ENCODE measurements around the gene ASPHD2.

ASPHD2 gene

GRCh38 chr22:26479792-26480610 lies 50.9 kb downstream of the ASPHD2 start:
- H3K9me3 ChIP-seq (ENCODE audit: control extremely low read depth in 1 of 5, control insufficient read depth in 4 of 5, insufficient read depth in 2 of 5, low read depth in 1 of 5, low read length in 4 of 5) = no peaks in the 10 kb centered on the region
- H3K27ac ChIP-seq (ENCODE audit: insufficient read depth in 1 of 2, low read depth in 1 of 2, low read length in 2 of 2, poor library complexity in 1 of 2, severe bottlenecking in 2 of 2) = peak overlapping the region; percentile 59 to 87
- peak overlapping the region in 6 of 7 experiments; percentile 39 to 75 (median 58) for H3K4me3 ChIP-seq (ENCODE audit: control insufficient read depth in 1 of 7, extremely low read depth in 1 of 7, insufficient read depth in 4 of 7, low read depth in 2 of 7, low read length in 6 of 7)
- peak; percentile 39 to 79 (median 64) for DNase-seq
- POLR2A ChIA-PET = interaction anchor here (0.8 kb wide), 1 partner anchor 117 kb away, joined by 3 read pairs; no protein-coding TSS in a partner anchor
- no peaks in the 10 kb centered on the region for H3K27me3 ChIP-seq (replicated peaks in 2 of 5; ENCODE audit: control insufficient read depth in 4 of 5, insufficient read depth in 5 of 5, low read length in 4 of 5)
- WGBS (ENCODE audit: insufficient coverage) = 52% methylated on average over 8 of the region's 12 CpGs
- peaks cover 0 to 30% (median 13%) of the 10 kb centered on the region in 4 experiments for H3K36me3 ChIP-seq (ENCODE audit: control insufficient read depth in 4 of 4, insufficient read depth in 4 of 4, low read length in 3 of 4)
- peaks cover 46 to 78% (median 71%) of the 10 kb centered on the region in 4 experiments for H3K4me1 ChIP-seq (ENCODE audit: control extremely low read depth in 1 of 4, control insufficient read depth in 4 of 4, insufficient read depth in 4 of 4, low read length in 3 of 4)
- CTCF ChIA-PET = interaction anchor here (0.7 to 1.6 kb wide), 7 partner anchors 14 to 161 kb away, joined by 3 to 7 read pairs (median 3); no protein-coding TSS in a partner anchor

GRCh38 chr22:26480611-26480932 lies 51.5 kb downstream of the ASPHD2 start:
- no peak for DNase-seq
- CTCF ChIA-PET = interaction anchor here (1.3 kb wide), 1 partner anchor 116 kb away, joined by 3 read pairs; no protein-coding TSS in a partner anchor
- no CpG with 5 or more reads among the region's 2 CpGs for WGBS (ENCODE audit: insufficient coverage)
- Histone ChIP-seq H3K9me3 (ENCODE audit: control extremely low read depth in 1 of 5, control insufficient read depth in 4 of 5, insufficient read depth in 2 of 5, low read depth in 1 of 5, low read length in 4 of 5) (no peaks in the 10 kb centered on the region), H3K4me1 (ENCODE audit: control extremely low read depth in 1 of 4, control insufficient read depth in 4 of 4, insufficient read depth in 4 of 4, low read length in 3 of 4) (peaks cover 48 to 84% (median 72%) of the 10 kb centered on the region in 4 experiments), H3K27me3 (replicated peaks in 2 of 5; ENCODE audit: control insufficient read depth in 4 of 5, insufficient read depth in 5 of 5, low read length in 4 of 5) (no peaks in the 10 kb centered on the region), H3K27ac (ENCODE audit: insufficient read depth in 1 of 2, low read depth in 1 of 2, low read length in 2 of 2, poor library complexity in 1 of 2, severe bottlenecking in 2 of 2) (peak overlapping the region; percentile 59 to 87), H3K36me3 (ENCODE audit: control insufficient read depth in 4 of 4, insufficient read depth in 4 of 4, low read length in 3 of 4) (peaks cover 0 to 29% (median 11%) of the 10 kb centered on the region in 4 experiments), H3K4me3 (ENCODE audit: control insufficient read depth in 1 of 7, extremely low read depth in 1 of 7, insufficient read depth in 4 of 7, low read depth in 2 of 7, low read length in 6 of 7) (peak overlapping the region in 5 of 7 experiments; percentile 15 to 75 (median 56))
- POLR2A ChIA-PET = no interaction called here

- peaks cover 0 to 30% (median 8%) of the 10 kb centered on the region in 4 experiments for H3K36me3 ChIP-seq (ENCODE audit: control insufficient read depth in 4 of 4, insufficient read depth in 4 of 4, low read length in 3 of 4)
- DNase-seq = no peak
- peak overlapping the region; percentile 59 to 87 for H3K27ac ChIP-seq (ENCODE audit: insufficient read depth in 1 of 2, low read depth in 1 of 2, low read length in 2 of 2, poor library complexity in 1 of 2, severe bottlenecking in 2 of 2)
- ChIA-PET POLR2A (no interaction called here), CTCF (interaction anchor here (0.6 to 1.8 kb wide), 4 partner anchors 20 to 183 kb away, joined by 3 to 7 read pairs (median 4); no protein-coding TSS in a partner anchor)
- H3K27me3 ChIP-seq (replicated peaks in 2 of 5; ENCODE audit: control insufficient read depth in 4 of 5, insufficient read depth in 5 of 5, low read length in 4 of 5) = no peaks in the 10 kb centered on the region
- H3K4me3 ChIP-seq (ENCODE audit: control insufficient read depth in 1 of 7, extremely low read depth in 1 of 7, insufficient read depth in 4 of 7, low read depth in 2 of 7, low read length in 6 of 7) = peak overlapping the region in 3 of 7 experiments; percentile 20 to 80 (median 56)
- H3K4me1 ChIP-seq (ENCODE audit: control extremely low read depth in 1 of 4, control insufficient read depth in 4 of 4, insufficient read depth in 4 of 4, low read length in 3 of 4) = peaks cover 50 to 86% (median 74%) of the 10 kb centered on the region in 4 experiments
- WGBS (ENCODE audit: insufficient coverage) = 93% methylated on average over 4 of the region's 6 CpGs
- H3K9me3 ChIP-seq (ENCODE audit: control extremely low read depth in 1 of 5, control insufficient read depth in 4 of 5, insufficient read depth in 2 of 5, low read depth in 1 of 5, low read length in 4 of 5) = no peaks in the 10 kb centered on the region
Observed at GRCh38 chr22:26481112-26481693, 52.1 kb downstream of the ASPHD2 start.

GRCh38 chr22:26481694-26482093 lies 52.6 kb downstream of the ASPHD2 start:
- DNase-seq = no peak
- no peaks in the 10 kb centered on the region for H3K9me3 ChIP-seq (ENCODE audit: control extremely low read depth in 1 of 5, control insufficient read depth in 4 of 5, insufficient read depth in 2 of 5, low read depth in 1 of 5, low read length in 4 of 5)
- CTCF ChIA-PET = interaction anchor here (0.6 to 2.1 kb wide), 5 partner anchors 11 to 182 kb away, joined by 3 to 7 read pairs (median 4); no protein-coding TSS in a partner anchor
- peaks cover 0 to 28% (median 6%) of the 10 kb centered on the region in 4 experiments for H3K36me3 ChIP-seq (ENCODE audit: control insufficient read depth in 4 of 4, insufficient read depth in 4 of 4, low read length in 3 of 4)
- peaks cover 50 to 82% (median 72%) of the 10 kb centered on the region in 4 experiments for H3K4me1 ChIP-seq (ENCODE audit: control extremely low read depth in 1 of 4, control insufficient read depth in 4 of 4, insufficient read depth in 4 of 4, low read length in 3 of 4)
- H3K4me3 ChIP-seq (ENCODE audit: control insufficient read depth in 1 of 7, extremely low read depth in 1 of 7, insufficient read depth in 4 of 7, low read depth in 2 of 7, low read length in 6 of 7) = peak overlapping the region in 3 of 7 experiments; percentile 0 to 80 (median 20)
- POLR2A ChIA-PET = no interaction called here
- H3K27me3 ChIP-seq (replicated peaks in 2 of 5; ENCODE audit: control insufficient read depth in 4 of 5, insufficient read depth in 5 of 5, low read length in 4 of 5) = no peaks in the 10 kb centered on the region
- 92% methylated on average over 3 of the region's 4 CpGs for WGBS (ENCODE audit: insufficient coverage)
- peak overlapping the region; percentile 33 to 87 for H3K27ac ChIP-seq (ENCODE audit: insufficient read depth in 1 of 2, low read depth in 1 of 2, low read length in 2 of 2, poor library complexity in 1 of 2, severe bottlenecking in 2 of 2)

GRCh38 chr22:26482161-26482560 lies 53.1 kb downstream of the ASPHD2 start:
- ChIA-PET CTCF (interaction anchor here (0.6 to 2.1 kb wide), 4 partner anchors 10 to 182 kb away, joined by 3 to 7 read pairs (median 6); no protein-coding TSS in a partner anchor), POLR2A (no interaction called here)
- peak overlapping the region in 1 of 2 experiments; percentile 96 for H3K27ac ChIP-seq (ENCODE audit: insufficient read depth in 1 of 2, low read depth in 1 of 2, low read length in 2 of 2, poor library complexity in 1 of 2, severe bottlenecking in 2 of 2)
- peak overlapping the region in 3 of 7 experiments; percentile 80 to 98 (median 90) for H3K4me3 ChIP-seq (ENCODE audit: control insufficient read depth in 1 of 7, extremely low read depth in 1 of 7, insufficient read depth in 4 of 7, low read depth in 2 of 7, low read length in 6 of 7)
- peaks cover 50 to 78% (median 70%) of the 10 kb centered on the region in 4 experiments for H3K4me1 ChIP-seq (ENCODE audit: control extremely low read depth in 1 of 4, control insufficient read depth in 4 of 4, insufficient read depth in 4 of 4, low read length in 3 of 4)
- H3K9me3 ChIP-seq (ENCODE audit: control extremely low read depth in 1 of 5, control insufficient read depth in 4 of 5, insufficient read depth in 2 of 5, low read depth in 1 of 5, low read length in 4 of 5) = no peaks in the 10 kb centered on the region
- peaks cover 0 to 26% (median 4%) of the 10 kb centered on the region in 4 experiments for H3K36me3 ChIP-seq (ENCODE audit: control insufficient read depth in 4 of 4, insufficient read depth in 4 of 4, low read length in 3 of 4)
- peak in 2 of 3 donors; percentile 32 to 34 for DNase-seq
- H3K27me3 ChIP-seq (replicated peaks in 2 of 5; ENCODE audit: control insufficient read depth in 4 of 5, insufficient read depth in 5 of 5, low read length in 4 of 5) = no peaks in the 10 kb centered on the region
- 65% methylated on average over 5 of the region's 5 CpGs for WGBS (ENCODE audit: insufficient coverage)

- Histone ChIP-seq H3K4me1 (ENCODE audit: control extremely low read depth in 1 of 4, control insufficient read depth in 4 of 4, insufficient read depth in 4 of 4, low read length in 3 of 4) (peaks cover 46 to 70% (median 64%) of the 10 kb centered on the region in 4 experiments), H3K4me3 (ENCODE audit: control insufficient read depth in 1 of 7, extremely low read depth in 1 of 7, insufficient read depth in 4 of 7, low read depth in 2 of 7, low read length in 6 of 7) (peak overlapping the region; percentile 64 to 98 (median 82)), H3K9me3 (ENCODE audit: control extremely low read depth in 1 of 5, control insufficient read depth in 4 of 5, insufficient read depth in 2 of 5, low read depth in 1 of 5, low read length in 4 of 5) (no peaks in the 10 kb centered on the region), H3K27ac (ENCODE audit: insufficient read depth in 1 of 2, low read depth in 1 of 2, low read length in 2 of 2, poor library complexity in 1 of 2, severe bottlenecking in 2 of 2) (peak overlapping the region; percentile 93 to 96), H3K36me3 (ENCODE audit: control insufficient read depth in 4 of 4, insufficient read depth in 4 of 4, low read length in 3 of 4) (peaks cover 0 to 29% (median 3%) of the 10 kb centered on the region in 4 experiments), H3K27me3 (replicated peaks in 2 of 5; ENCODE audit: control insufficient read depth in 4 of 5, insufficient read depth in 5 of 5, low read length in 4 of 5) (no peaks in the 10 kb centered on the region)
- DNase-seq = no peak
- WGBS (ENCODE audit: insufficient coverage) = 0% methylated on average over 6 of the region's 7 CpGs
- ChIA-PET CTCF (interaction anchor here (0.9 to 3.5 kb wide), 8 partner anchors 10 to 183 kb away, joined by 3 to 11 read pairs (median 4); no protein-coding TSS in a partner anchor), POLR2A (interaction anchor here (0.8 to 1.8 kb wide), 4 partner anchors 9 to 90 kb away, joined by 3 to 8 read pairs (median 4); no protein-coding TSS in a partner anchor)
Observed at GRCh38 chr22:26483043-26483438, 54.0 kb downstream of the ASPHD2 start.

All from common myeloid progenitor, CD34-positive (primary cell).